NCI-H2227 (cell line): ENCODE measurements around the gene SHROOM2.

ENCODE experiments used
- DNase-seq: peaks from one replicate; lab custom pipeline; 2025; ENCODE audit not compliant: unreplicated experiment; lab: John Stamatoyannopoulos, UW

Gene SHROOM2

GRCh38 chrX:9862525-9862924, 76.3 kb downstream of the SHROOM2 start:
- no peak for DNase-seq

GRCh38 chrX:9862953-9863352, 76.7 kb downstream of the SHROOM2 start:
- no peak for DNase-seq

GRCh38 chrX:9864011-9864410, 77.8 kb downstream of the SHROOM2 start:
- no peak for DNase-seq

- DNase-seq = no peak
Observed at GRCh38 chrX:9865804-9866472, 79.7 kb downstream of the SHROOM2 start.

GRCh38 chrX:9866633-9867032, 80.4 kb downstream of the SHROOM2 start:
- no peak for DNase-seq

- no peak for DNase-seq
Observed at GRCh38 chrX:9867226-9867625, 81.0 kb downstream of the SHROOM2 start.

GRCh38 chrX:9867753-9868152, 81.5 kb downstream of the SHROOM2 start:
- no peak for DNase-seq

- DNase-seq = no peak
Observed at GRCh38 chrX:9871701-9872268, 85.6 kb downstream of the SHROOM2 start.

GRCh38 chrX:9873360-9873759, 87.1 kb downstream of the SHROOM2 start:
- DNase-seq = no peak

- DNase-seq = peak; percentile 37
Observed at GRCh38 chrX:9873952-9874351, 87.7 kb downstream of the SHROOM2 start.

GRCh38 chrX:9874483-9874882, 88.3 kb downstream of the SHROOM2 start:
- no peak for DNase-seq

GRCh38 chrX:9875801-9876200, 89.6 kb downstream of the SHROOM2 start:
- DNase-seq = no peak

- DNase-seq = no peak
Observed at GRCh38 chrX:9876201-9876600, 90.0 kb downstream of the SHROOM2 start.

- peak; percentile 52 for DNase-seq
Observed at GRCh38 chrX:9878146-9878820, 92.1 kb downstream of the SHROOM2 start.

GRCh38 chrX:9880237-9880636, 94.0 kb downstream of the SHROOM2 start:
- DNase-seq = no peak

GRCh38 chrX:9880870-9881269, 94.6 kb downstream of the SHROOM2 start:
- no peak for DNase-seq

GRCh38 chrX:9882669-9883446, 96.6 kb downstream of the SHROOM2 start:
- no peak for DNase-seq

GRCh38 chrX:9884031-9884779, 98.0 kb downstream of the SHROOM2 start:
- DNase-seq = peak; percentile 22

- peak; percentile 70 for DNase-seq
Observed at GRCh38 chrX:9885150-9885549, 98.9 kb downstream of the SHROOM2 start.

GRCh38 chrX:9887659-9888297, 101.5 kb downstream of the SHROOM2 start:
- no peak for DNase-seq
